ENCODE measurements around the gene KRI1.

KRI1 gene

DNA sequence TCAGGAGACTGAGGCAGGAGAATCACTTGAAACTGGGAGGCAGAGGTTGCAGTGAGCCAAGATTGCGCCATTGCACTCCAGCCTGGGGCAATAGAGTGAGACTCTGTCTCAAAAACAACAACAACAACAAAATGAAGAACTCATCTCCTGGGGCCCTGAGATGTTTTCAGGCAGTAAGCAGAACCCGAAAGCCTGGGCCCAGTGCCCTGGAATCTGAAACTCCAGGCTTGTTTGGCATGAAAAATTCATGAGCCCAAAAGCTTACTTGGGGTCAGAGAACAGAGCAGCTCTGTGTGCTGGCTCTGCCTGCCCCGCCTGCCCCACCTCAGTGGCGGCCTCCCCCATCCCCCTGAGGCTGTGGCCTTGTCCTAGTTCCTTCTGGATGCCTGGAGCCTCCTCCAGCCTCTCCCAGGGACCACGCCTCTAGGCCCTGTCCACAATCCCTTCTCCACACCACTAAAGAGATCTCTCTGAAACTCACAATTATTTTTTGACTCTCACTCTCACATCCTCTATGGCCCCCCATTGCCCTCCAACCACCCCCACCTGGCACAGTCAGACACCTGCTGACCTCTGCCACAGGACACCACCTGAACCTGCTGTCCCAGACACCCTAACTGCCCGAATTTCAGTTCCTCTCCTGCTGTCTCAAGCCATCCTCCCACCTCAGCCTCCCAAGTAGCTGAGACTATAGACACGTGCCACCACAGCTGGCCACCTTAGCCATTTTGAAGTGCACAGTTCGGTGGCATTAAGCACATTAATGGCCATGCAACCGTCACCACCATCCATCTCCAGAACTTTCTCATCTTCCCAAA lies 28.2 kb upstream of the KRI1 start:
- Histone ChIP-seq H3K4me1 (ENCODE audit: control insufficient read depth in 5 of 5, insufficient read depth in 5 of 5, low read length in 5 of 5) (peaks cover 5 to 33% (median 20%) of the 10 kb centered on the region in 5 donors), H3K27ac (ENCODE audit: low read depth, low read length) (no peak overlapping the region)

GRCh38 chr19:10593148-10593547 lies 27.3 kb upstream of the KRI1 start:
- Histone ChIP-seq H3K27me3 (ENCODE audit: control insufficient read depth in 5 of 5, insufficient read depth in 4 of 5, low read length in 5 of 5) (peaks cover 0 to 2% (median 0%) of the 10 kb centered on the region in 5 donors), H3K9me3 (ENCODE audit: control insufficient read depth in 5 of 5, low read length in 5 of 5) (no peaks in the 10 kb centered on the region), H3K27ac (ENCODE audit: low read depth, low read length) (no peak overlapping the region), H3K4me3 (ENCODE audit: low read depth in 1 of 5, low read length in 5 of 5) (no peak overlapping the region), H3K4me1 (ENCODE audit: control insufficient read depth in 5 of 5, insufficient read depth in 5 of 5, low read length in 5 of 5) (peaks cover 5 to 33% (median 20%) of the 10 kb centered on the region in 5 donors), H3K9ac (ENCODE audit: low read length in 5 of 5) (no peak overlapping the region), H3K36me3 (ENCODE audit: control insufficient read depth in 5 of 5, insufficient read depth in 5 of 5, low read length in 5 of 5) (no peaks in the 10 kb centered on the region)

More for the DNA sequence above, 28.2 kb upstream of the KRI1 start:
- no peak overlapping the region for H3K4me3 ChIP-seq (ENCODE audit: low read depth in 1 of 5, low read length in 5 of 5)
- no peak overlapping the region for H3K9ac ChIP-seq (ENCODE audit: low read length in 5 of 5)
- no peaks in the 10 kb centered on the region for H3K36me3 ChIP-seq (ENCODE audit: control insufficient read depth in 5 of 5, insufficient read depth in 5 of 5, low read length in 5 of 5)
- peaks cover 0 to 2% (median 0%) of the 10 kb centered on the region in 5 donors for H3K27me3 ChIP-seq (ENCODE audit: control insufficient read depth in 5 of 5, insufficient read depth in 4 of 5, low read length in 5 of 5)
- H3K9me3 ChIP-seq (ENCODE audit: control insufficient read depth in 5 of 5, low read length in 5 of 5) = no peaks in the 10 kb centered on the region

DNA sequence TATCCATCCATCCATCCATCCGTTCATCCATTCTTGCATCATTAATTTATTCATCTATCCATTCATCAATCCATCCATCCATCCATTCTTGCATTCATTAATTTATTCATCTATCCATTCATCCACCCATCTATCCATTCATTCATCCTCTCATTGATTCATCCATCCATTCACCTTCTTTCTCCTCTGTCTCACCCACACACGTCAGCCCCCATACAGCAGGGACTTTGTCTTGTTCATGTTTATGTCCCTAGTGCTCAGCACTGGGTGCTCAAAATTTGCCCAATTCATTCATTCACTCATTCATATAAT lies 22.0 kb upstream of the KRI1 start:
- Histone ChIP-seq H3K36me3 (ENCODE audit: control insufficient read depth in 5 of 5, insufficient read depth in 5 of 5, low read length in 5 of 5) (no peaks in the 10 kb centered on the region), H3K9me3 (ENCODE audit: control insufficient read depth in 5 of 5, low read length in 5 of 5) (no peaks in the 10 kb centered on the region), H3K4me3 (ENCODE audit: low read depth in 1 of 5, low read length in 5 of 5) (no peak overlapping the region), H3K9ac (ENCODE audit: low read length in 5 of 5) (no peak overlapping the region), H3K27ac (ENCODE audit: low read depth, low read length) (no peak overlapping the region), H3K27me3 (ENCODE audit: control insufficient read depth in 5 of 5, insufficient read depth in 4 of 5, low read length in 5 of 5) (peaks cover 0 to 11% (median 7%) of the 10 kb centered on the region in 5 donors), H3K4me1 (ENCODE audit: control insufficient read depth in 5 of 5, insufficient read depth in 5 of 5, low read length in 5 of 5) (peaks cover 0 to 5% (median 0%) of the 10 kb centered on the region in 5 donors)

- Histone ChIP-seq H3K36me3 (ENCODE audit: control insufficient read depth in 5 of 5, insufficient read depth in 5 of 5, low read length in 5 of 5) (no peaks in the 10 kb centered on the region), H3K4me3 (ENCODE audit: low read depth in 1 of 5, low read length in 5 of 5) (no peak within 1 kb of the TSS), H3K9me3 (ENCODE audit: control insufficient read depth in 5 of 5, low read length in 5 of 5) (no peaks in the 10 kb centered on the region), H3K4me1 (ENCODE audit: control insufficient read depth in 5 of 5, insufficient read depth in 5 of 5, low read length in 5 of 5) (peaks cover 0 to 5% (median 0%) of the 10 kb centered on the region in 5 donors), H3K27me3 (ENCODE audit: control insufficient read depth in 5 of 5, insufficient read depth in 4 of 5, low read length in 5 of 5) (peaks cover 0 to 11% (median 7%) of the 10 kb centered on the region in 5 donors), H3K27ac (ENCODE audit: low read depth, low read length) (no peak within 1 kb of the TSS), H3K9ac (ENCODE audit: low read length in 5 of 5) (no peak within 1 kb of the TSS)
Observed at GRCh38 chr19:10587022-10587838, 21.4 kb upstream of the KRI1 start, which contains the start of gene AP1M2. AP1M2 (minus strand) TSS chr19:10587312; CDS start chr19:10587231, 81 bp downstream.

GRCh38 chr19:10586396-10586795 lies 20.6 kb upstream of the KRI1 start:
- Histone ChIP-seq H3K4me3 (ENCODE audit: low read depth in 1 of 5, low read length in 5 of 5) (no peak overlapping the region), H3K9me3 (ENCODE audit: control insufficient read depth in 5 of 5, low read length in 5 of 5) (no peaks in the 10 kb centered on the region), H3K4me1 (ENCODE audit: control insufficient read depth in 5 of 5, insufficient read depth in 5 of 5, low read length in 5 of 5) (peaks cover 0 to 6% (median 1%) of the 10 kb centered on the region in 5 donors), H3K27ac (ENCODE audit: low read depth, low read length) (no peak overlapping the region), H3K9ac (ENCODE audit: low read length in 5 of 5) (no peak overlapping the region), H3K27me3 (ENCODE audit: control insufficient read depth in 5 of 5, insufficient read depth in 4 of 5, low read length in 5 of 5) (peaks cover 0 to 11% (median 7%) of the 10 kb centered on the region in 5 donors), H3K36me3 (ENCODE audit: control insufficient read depth in 5 of 5, insufficient read depth in 5 of 5, low read length in 5 of 5) (no peaks in the 10 kb centered on the region)

DNA sequence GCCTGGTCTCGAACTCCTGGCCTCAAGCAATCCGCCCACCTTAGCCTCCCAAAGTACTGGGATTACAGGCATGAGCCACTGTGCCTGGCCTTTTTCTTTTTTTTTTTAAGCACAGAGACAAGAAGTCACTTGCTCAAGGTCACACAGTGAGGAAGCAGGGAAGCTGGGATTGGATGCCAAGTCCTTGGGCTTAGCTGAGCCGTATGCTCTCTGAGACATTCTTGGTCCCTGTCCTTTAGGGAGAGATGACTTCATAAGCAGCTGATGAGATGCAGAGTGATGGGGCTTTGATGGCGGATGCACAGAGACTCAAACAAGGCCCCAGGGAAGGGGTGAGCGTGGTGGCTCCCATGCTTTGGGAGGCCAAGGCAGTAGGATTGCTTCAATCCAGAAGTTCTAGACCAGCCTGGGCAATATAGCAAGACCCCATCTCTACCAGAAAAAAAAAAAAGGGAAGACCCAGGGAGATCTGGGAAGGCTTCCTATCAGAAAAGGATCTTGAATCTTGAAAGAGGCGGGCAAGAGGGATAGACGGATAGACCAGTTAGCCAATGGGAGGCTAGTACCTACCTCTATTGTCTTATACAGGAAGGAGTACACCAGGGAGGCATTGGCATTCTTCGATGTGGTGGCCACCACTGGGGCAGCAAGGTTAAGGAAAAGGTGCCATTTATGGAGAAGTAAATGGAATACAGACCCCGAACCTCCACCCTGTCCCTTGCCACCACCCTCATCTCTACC lies 17.4 kb upstream of the KRI1 start:
- Histone ChIP-seq H3K4me1 (ENCODE audit: control insufficient read depth in 5 of 5, insufficient read depth in 5 of 5, low read length in 5 of 5) (peaks cover 0 to 11% (median 7%) of the 10 kb centered on the region in 5 donors), H3K27me3 (ENCODE audit: control insufficient read depth in 5 of 5, insufficient read depth in 4 of 5, low read length in 5 of 5) (peaks cover 0 to 11% (median 6%) of the 10 kb centered on the region in 5 donors), H3K9me3 (ENCODE audit: control insufficient read depth in 5 of 5, low read length in 5 of 5) (no peaks in the 10 kb centered on the region), H3K27ac (ENCODE audit: low read depth, low read length) (no peak overlapping the region), H3K9ac (ENCODE audit: low read length in 5 of 5) (no peak overlapping the region), H3K4me3 (ENCODE audit: low read depth in 1 of 5, low read length in 5 of 5) (no peak overlapping the region), H3K36me3 (ENCODE audit: control insufficient read depth in 5 of 5, insufficient read depth in 5 of 5, low read length in 5 of 5) (no peaks in the 10 kb centered on the region)

DNA sequence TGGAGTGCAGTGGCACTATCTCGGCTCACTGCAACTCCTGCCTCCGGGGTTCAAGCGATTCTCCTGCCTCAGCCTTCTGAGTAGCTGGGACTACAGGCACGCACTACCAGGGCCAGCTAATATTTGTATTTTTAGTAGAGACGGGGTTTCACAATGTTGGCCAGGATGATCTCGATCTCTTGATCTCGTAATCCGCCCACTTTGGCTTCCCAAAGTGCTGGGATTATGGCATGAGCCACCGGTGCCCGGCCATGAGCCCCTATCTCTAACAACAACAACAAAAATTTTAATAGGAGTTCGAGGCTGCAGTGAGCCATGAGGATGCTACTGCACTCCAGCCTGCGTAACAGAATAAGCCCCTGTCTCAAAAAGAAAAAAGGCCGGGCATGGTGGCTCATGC lies 16.3 kb upstream of the KRI1 start:
- Histone ChIP-seq H3K27me3 (ENCODE audit: control insufficient read depth in 5 of 5, insufficient read depth in 4 of 5, low read length in 5 of 5) (peaks cover 0 to 6% (median 3%) of the 10 kb centered on the region in 5 donors), H3K4me1 (ENCODE audit: control insufficient read depth in 5 of 5, insufficient read depth in 5 of 5, low read length in 5 of 5) (peaks cover 0 to 11% (median 7%) of the 10 kb centered on the region in 5 donors), H3K4me3 (ENCODE audit: low read depth in 1 of 5, low read length in 5 of 5) (no peak overlapping the region), H3K9me3 (ENCODE audit: control insufficient read depth in 5 of 5, low read length in 5 of 5) (no peaks in the 10 kb centered on the region), H3K36me3 (ENCODE audit: control insufficient read depth in 5 of 5, insufficient read depth in 5 of 5, low read length in 5 of 5) (no peaks in the 10 kb centered on the region), H3K9ac (ENCODE audit: low read length in 5 of 5) (no peak overlapping the region), H3K27ac (ENCODE audit: low read depth, low read length) (no peak overlapping the region)

- Histone ChIP-seq H3K36me3 (ENCODE audit: control insufficient read depth in 5 of 5, insufficient read depth in 5 of 5, low read length in 5 of 5) (no peaks in the 10 kb centered on the region), H3K9ac (ENCODE audit: low read length in 5 of 5) (peak overlapping the region in 1 of 5 donors; percentile 15), H3K27ac (ENCODE audit: low read depth, low read length) (no peak overlapping the region)
Observed at GRCh38 chr19:10580979-10581631, 15.3 kb upstream of the KRI1 start.

GRCh38 chr19:10577951-10578350 lies 12.1 kb upstream of the KRI1 start:
- Histone ChIP-seq H3K27ac (ENCODE audit: low read depth, low read length) (no peak overlapping the region), H3K27me3 (ENCODE audit: control insufficient read depth in 5 of 5, insufficient read depth in 4 of 5, low read length in 5 of 5) (peaks cover 0 to 3% (median 2%) of the 10 kb centered on the region in 5 donors), H3K9me3 (ENCODE audit: control insufficient read depth in 5 of 5, low read length in 5 of 5) (no peaks in the 10 kb centered on the region), H3K4me1 (ENCODE audit: control insufficient read depth in 5 of 5, insufficient read depth in 5 of 5, low read length in 5 of 5) (peaks cover 0 to 9% (median 6%) of the 10 kb centered on the region in 5 donors), H3K36me3 (ENCODE audit: control insufficient read depth in 5 of 5, insufficient read depth in 5 of 5, low read length in 5 of 5) (no peaks in the 10 kb centered on the region), H3K4me3 (ENCODE audit: low read depth in 1 of 5, low read length in 5 of 5) (no peak overlapping the region), H3K9ac (ENCODE audit: low read length in 5 of 5) (no peak overlapping the region)

More at GRCh38 chr19:10580979-10581631, 15.3 kb upstream of the KRI1 start:
- Histone ChIP-seq H3K4me3 (ENCODE audit: low read depth in 1 of 5, low read length in 5 of 5) (peak overlapping the region; percentile 17 to 56 (median 46)), H3K4me1 (ENCODE audit: control insufficient read depth in 5 of 5, insufficient read depth in 5 of 5, low read length in 5 of 5) (peaks cover 0 to 11% (median 7%) of the 10 kb centered on the region in 5 donors), H3K9me3 (ENCODE audit: control insufficient read depth in 5 of 5, low read length in 5 of 5) (no peaks in the 10 kb centered on the region), H3K27me3 (ENCODE audit: control insufficient read depth in 5 of 5, insufficient read depth in 4 of 5, low read length in 5 of 5) (peaks cover 0 to 3% (median 2%) of the 10 kb centered on the region in 5 donors)
